ENCODE results near the gene PCCA.

PCCA gene

DNA sequence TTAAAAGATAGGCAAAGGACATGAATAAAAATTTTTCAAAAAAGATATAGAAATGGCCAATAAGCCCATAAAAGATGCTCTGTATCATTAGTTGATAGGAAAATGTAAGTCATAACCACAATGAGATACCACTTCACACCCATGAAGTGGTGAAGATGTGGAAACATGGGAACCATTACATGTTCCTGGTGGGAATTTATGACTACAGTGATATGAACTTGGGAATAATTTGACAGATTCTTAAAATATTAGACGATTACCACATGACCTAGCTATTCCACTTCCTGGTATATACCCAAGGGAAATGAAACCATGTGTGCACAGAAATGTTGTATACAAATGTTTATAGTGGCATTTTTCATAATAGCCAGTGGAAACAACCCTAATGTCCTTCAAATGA is 267.5 kb downstream of the PCCA start:
- H3K36me3 ChIP-seq (replicated peaks; ENCODE audit: low read depth, low read length): no peaks in the 10 kb centered on the region
- no peaks in the 10 kb centered on the region for H3K27me3 ChIP-seq (ENCODE audit: low read depth, low read length)
- H3K27ac ChIP-seq (ENCODE audit: low read length): no peak overlapping the region
- no peak for TF ChIP-seq EZH2phosphoT487 (IDR thresholded peaks at IDR 0.05; ENCODE audit: low read depth)
- TF ChIP-seq, protein P1, sequence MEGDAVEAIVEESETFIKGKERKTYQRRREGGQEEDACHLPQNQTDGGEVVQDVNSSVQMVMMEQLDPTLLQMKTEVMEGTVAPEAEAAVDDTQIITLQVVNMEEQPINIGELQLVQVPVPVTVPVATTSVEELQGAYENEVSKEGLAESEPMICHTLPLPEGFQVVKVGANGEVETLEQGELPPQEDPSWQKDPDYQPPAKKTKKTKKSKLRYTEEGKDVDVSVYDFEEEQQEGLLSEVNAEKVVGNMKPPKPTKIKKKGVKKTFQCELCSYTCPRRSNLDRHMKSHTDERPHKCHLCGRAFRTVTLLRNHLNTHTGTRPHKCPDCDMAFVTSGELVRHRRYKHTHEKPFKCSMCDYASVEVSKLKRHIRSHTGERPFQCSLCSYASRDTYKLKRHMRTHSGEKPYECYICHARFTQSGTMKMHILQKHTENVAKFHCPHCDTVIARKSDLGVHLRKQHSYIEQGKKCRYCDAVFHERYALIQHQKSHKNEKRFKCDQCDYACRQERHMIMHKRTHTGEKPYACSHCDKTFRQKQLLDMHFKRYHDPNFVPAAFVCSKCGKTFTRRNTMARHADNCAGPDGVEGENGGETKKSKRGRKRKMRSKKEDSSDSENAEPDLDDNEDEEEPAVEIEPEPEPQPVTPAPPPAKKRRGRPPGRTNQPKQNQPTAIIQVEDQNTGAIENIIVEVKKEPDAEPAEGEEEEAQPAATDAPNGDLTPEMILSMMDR (IDR thresholded peaks at IDR 0.05; ENCODE audit: low read depth, low read length): no peak
- H3K79me2 ChIP-seq (ENCODE audit: low read length): no peaks in the 10 kb centered on the region
- H4K20me1 ChIP-seq (ENCODE audit: insufficient read depth, low read length): no peaks in the 10 kb centered on the region
- H3K4me2 ChIP-seq (ENCODE audit: low read length): no peak overlapping the region
- no peak overlapping the region for H3K9ac ChIP-seq (ENCODE audit: low read length)
- no peak overlapping the region for H2AFZ ChIP-seq (ENCODE audit: low read depth, low read length)
- no peaks in the 10 kb centered on the region for H3K9me3 ChIP-seq (ENCODE audit: insufficient read depth, low read length)
- no peaks in the 10 kb centered on the region for H3K4me1 ChIP-seq (ENCODE audit: low read length)
- H3K4me3 ChIP-seq (ENCODE audit: low read length): no peak overlapping the region

DNA sequence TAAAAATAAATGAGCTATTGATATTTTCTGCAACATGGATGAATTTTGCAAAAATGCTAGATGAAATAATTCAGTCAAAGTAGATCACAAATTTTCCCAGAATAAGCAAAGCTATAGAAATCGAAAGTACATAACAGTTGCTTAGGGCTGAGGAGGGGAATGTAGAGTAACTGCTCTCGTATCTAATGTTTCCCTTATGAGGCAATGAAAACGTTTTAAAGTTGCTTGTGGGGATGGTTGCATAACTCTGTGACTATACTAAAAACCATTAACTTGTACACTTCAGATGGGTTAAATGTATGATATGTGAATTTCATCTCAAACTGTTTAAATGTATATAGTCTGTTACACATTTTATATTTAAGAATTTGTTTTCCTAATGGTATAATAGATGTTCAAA is 268.0 kb downstream of the PCCA start:
- Histone ChIP-seq H3K27ac (ENCODE audit: low read length) (no peak overlapping the region), H4K20me1 (ENCODE audit: insufficient read depth, low read length) (no peaks in the 10 kb centered on the region), H3K9ac (ENCODE audit: low read length) (no peak overlapping the region), H3K4me1 (ENCODE audit: low read length) (no peaks in the 10 kb centered on the region), H3K27me3 (ENCODE audit: low read depth, low read length) (no peaks in the 10 kb centered on the region), H3K4me3 (ENCODE audit: low read length) (no peak overlapping the region), H2AFZ (ENCODE audit: low read depth, low read length) (no peak overlapping the region), H3K4me2 (ENCODE audit: low read length) (no peak overlapping the region), H3K79me2 (ENCODE audit: low read length) (no peaks in the 10 kb centered on the region), H3K36me3 (replicated peaks; ENCODE audit: low read depth, low read length) (no peaks in the 10 kb centered on the region), H3K9me3 (ENCODE audit: insufficient read depth, low read length) (no peaks in the 10 kb centered on the region)
- TF ChIP-seq, protein P1 (IDR thresholded peaks at IDR 0.05; ENCODE audit: low read depth, low read length): no peak
- TF ChIP-seq EZH2phosphoT487 (IDR thresholded peaks at IDR 0.05; ENCODE audit: low read depth): no peak

DNA sequence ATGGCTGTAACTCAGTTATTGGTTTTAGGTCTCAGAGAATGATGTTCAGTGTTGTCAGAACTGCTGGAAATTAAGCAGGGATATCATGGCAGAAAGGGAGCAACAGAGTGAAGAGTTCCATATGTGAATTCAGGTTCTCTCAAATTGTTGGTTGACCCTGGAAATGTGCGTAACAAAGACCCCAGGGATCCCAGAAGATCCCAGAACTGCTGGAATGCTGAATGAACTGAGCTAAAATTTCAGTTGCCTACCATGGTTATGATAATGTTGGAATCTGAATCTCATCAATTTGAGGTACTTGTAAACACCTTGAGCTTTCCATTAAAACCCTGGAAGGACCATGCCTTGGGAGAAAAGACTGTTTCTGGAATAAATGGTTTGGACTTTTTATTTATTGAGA is 268.9 kb downstream of the PCCA start:
- Histone ChIP-seq H3K9ac (ENCODE audit: low read length) (no peak overlapping the region), H2AFZ (ENCODE audit: low read depth, low read length) (no peak overlapping the region), H3K27ac (ENCODE audit: low read length) (no peak overlapping the region), H3K27me3 (ENCODE audit: low read depth, low read length) (no peaks in the 10 kb centered on the region), H3K79me2 (ENCODE audit: low read length) (no peaks in the 10 kb centered on the region), H3K4me1 (ENCODE audit: low read length) (no peaks in the 10 kb centered on the region), H4K20me1 (ENCODE audit: insufficient read depth, low read length) (no peaks in the 10 kb centered on the region), H3K4me2 (ENCODE audit: low read length) (no peak overlapping the region), H3K9me3 (ENCODE audit: insufficient read depth, low read length) (no peaks in the 10 kb centered on the region), H3K36me3 (replicated peaks; ENCODE audit: low read depth, low read length) (no peaks in the 10 kb centered on the region), H3K4me3 (ENCODE audit: low read length) (no peak overlapping the region)
- TF ChIP-seq, protein P1 (IDR thresholded peaks at IDR 0.05; ENCODE audit: low read depth, low read length): no peak
- no peak for TF ChIP-seq EZH2phosphoT487 (IDR thresholded peaks at IDR 0.05; ENCODE audit: low read depth)

DNA sequence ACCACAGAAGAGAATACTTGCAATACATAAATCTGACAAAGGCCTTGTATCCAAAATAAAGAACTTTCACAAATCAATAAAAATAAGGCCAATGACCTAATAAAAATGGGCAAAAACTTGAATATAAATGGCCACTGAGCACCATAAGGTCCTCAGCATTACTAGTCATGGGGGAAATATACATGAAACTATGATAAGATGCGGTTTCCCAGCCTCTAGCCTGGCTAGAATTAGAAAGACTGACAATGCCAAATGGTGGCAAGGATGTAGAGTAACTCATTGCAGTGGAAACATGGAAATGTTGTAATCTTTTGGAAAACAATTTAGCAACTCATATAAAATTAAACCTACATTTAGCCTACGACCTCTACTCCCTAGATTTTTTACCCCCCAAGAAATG is 272.6 kb downstream of the PCCA start:
- H2AFZ ChIP-seq (ENCODE audit: low read depth, low read length): no peak overlapping the region
- H3K27me3 ChIP-seq (ENCODE audit: low read depth, low read length): no peaks in the 10 kb centered on the region
- H3K4me2 ChIP-seq (ENCODE audit: low read length): no peak overlapping the region
- no peak overlapping the region for H3K9ac ChIP-seq (ENCODE audit: low read length)
- TF ChIP-seq, protein P1 (IDR thresholded peaks at IDR 0.05; ENCODE audit: low read depth, low read length): no peak
- no peak for TF ChIP-seq EZH2phosphoT487 (IDR thresholded peaks at IDR 0.05; ENCODE audit: low read depth)
- H3K4me3 ChIP-seq (ENCODE audit: low read length): no peak overlapping the region
- H3K79me2 ChIP-seq (ENCODE audit: low read length): no peaks in the 10 kb centered on the region
- no peak overlapping the region for H3K27ac ChIP-seq (ENCODE audit: low read length)
- no peaks in the 10 kb centered on the region for H3K36me3 ChIP-seq (replicated peaks; ENCODE audit: low read depth, low read length)
- H3K4me1 ChIP-seq (ENCODE audit: low read length): no peaks in the 10 kb centered on the region
- no peaks in the 10 kb centered on the region for H4K20me1 ChIP-seq (ENCODE audit: insufficient read depth, low read length)
- H3K9me3 ChIP-seq (ENCODE audit: insufficient read depth, low read length): no peaks in the 10 kb centered on the region
